RPMI7951 (cell line): ENCODE measurements around the gene MRPS18B. TPM values are rescaled to one million over a fixed set of nuclear protein-coding genes. Genes with fewer than 3 reads are reported as not detected.

Experiments
- total RNA-seq: library from RNA; depleted of rRNA; stranded (reverse); fragments of >200 nt; shearing (Covaris generic); gene quantifications from 2 replicates; pipeline ENCODE4 v1.2.3, GENCODE V29; 2014; rRNA removed

The MRPS18B gene
- total RNA-seq, 1 experiment from 2014 or later, result 122 TPM

Other genes starting within 250 kb of the MRPS18B start
- gene HLA-E, start 128.3 kb upstream of the MRPS18B start, total RNA-seq, result 142 and 156 TPM in 2 replicates
- gene GNL1, start 61.4 kb upstream of the MRPS18B start, total RNA-seq, result 38.6 and 51.9 TPM in 2 replicates
- gene PRR3, start 60.5 kb upstream of the MRPS18B start, total RNA-seq, result 6.9 and 9.6 TPM in 2 replicates
- gene ABCF1, start 46.4 kb upstream of the MRPS18B start, total RNA-seq, result 38.9 and 42.9 TPM in 2 replicates
- 20.8 and 36.8 TPM in 2 replicates for gene PPP1R10, start 597 bp upstream of the MRPS18B start, total RNA-seq
- gene ATAT1, start 9.0 kb downstream of the MRPS18B start, total RNA-seq, result 7.7 and 11.3 TPM in 2 replicates
- gene C6orf136, start 29.3 kb downstream of the MRPS18B start, total RNA-seq, result 7.1 and 7.4 TPM in 2 replicates
- gene DHX16, start 55.2 kb downstream of the MRPS18B start, total RNA-seq, result 32.2 and 36.8 TPM in 2 replicates
- gene PPP1R18, start 68.8 kb downstream of the MRPS18B start, total RNA-seq, result 77.4 and 83.9 TPM in 2 replicates
- 18.2 and 29.2 TPM in 2 replicates for gene NRM, start 73.1 kb downstream of the MRPS18B start, total RNA-seq
- gene MDC1, start 99.4 kb downstream of the MRPS18B start, total RNA-seq, result 6.4 and 13.6 TPM in 2 replicates
- 1,269 and 1,837 TPM in 2 replicates for gene TUBB, start 102.5 kb downstream of the MRPS18B start, total RNA-seq
- gene FLOT1, start 124.8 kb downstream of the MRPS18B start, total RNA-seq, result 108 and 118 TPM in 2 replicates
- 377 and 410 TPM in 2 replicates for gene IER3, start 126.7 kb downstream of the MRPS18B start, total RNA-seq